ENCODE results near the gene RAP1GAP2. TPM values are rescaled to one million over a fixed set of nuclear protein-coding genes. Genes with fewer than 3 reads are reported as not detected.

Gene RAP1GAP2
- polyA plus RNA-seq, 3 donors = 1.5 to 48.4 (median 6.1) TPM

DNA sequence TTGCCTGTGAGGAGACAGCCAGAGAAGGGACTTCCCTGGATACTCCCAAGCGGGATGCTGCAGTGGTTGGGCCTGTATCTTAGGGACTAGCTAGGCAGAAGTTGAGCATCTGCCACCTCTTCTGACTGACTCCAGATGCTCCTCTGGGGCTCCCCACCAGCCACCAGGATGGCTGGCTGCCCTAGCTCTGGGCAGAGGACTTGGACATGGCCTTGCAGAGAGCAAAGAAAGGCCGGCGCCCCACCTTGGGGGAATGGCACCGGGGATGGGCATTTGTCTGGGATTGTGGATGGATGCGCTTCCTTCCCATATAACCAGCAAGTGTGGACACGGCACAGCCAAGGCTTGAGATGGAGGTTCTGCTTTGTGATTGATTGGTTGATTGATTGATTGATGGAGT is 198.2 kb downstream of the RAP1GAP2 start:
- Mint-ChIP-seq H3K4me3 (no peak overlapping the region), H3K9me3 (peaks cover 0 to 3% (median 0%) of the 10 kb centered on the region in 7 donors), H3K4me1 (peaks cover 10% of the 10 kb centered on the region), H3K27me3 (ENCODE audit: low read depth in 3 of 3) (peaks cover 0 to 1% (median 1%) of the 10 kb centered on the region in 3 donors), H3K27ac (peak overlapping the region in 1 of 7 donors; percentile 30), H3K36me3 (peaks cover 81 to 95% of the 10 kb centered on the region in 2 donors)
- H3K9ac ChIP-seq (ENCODE audit: insufficient read depth, low read length, poor library complexity, severe bottlenecking) = no peak overlapping the region
- no peak overlapping the region for H2AFZ ChIP-seq (ENCODE audit: insufficient read depth, low read depth, low read length, poor library complexity, severe bottlenecking)
- intact Hi-C loops (cut with micrococcal nuclease) = no loop called here
- peaks cover 50% of the 10 kb centered on the region for H4K20me1 ChIP-seq (ENCODE audit: insufficient read depth, low read length)
- H3K4me3 ChIP-seq (replicated peaks in 1 of 3; ENCODE audit: low read depth in 2 of 3, low read length in 3 of 3) = no peak overlapping the region
- no peak overlapping the region for H3K4me2 ChIP-seq (replicated peaks; ENCODE audit: extremely low read depth, low read length, poor library complexity, severe bottlenecking)
- H3K27me3 ChIP-seq (ENCODE audit: control insufficient read depth in 2 of 2, insufficient read depth in 2 of 2, low read length in 2 of 2) = no peaks in the 10 kb centered on the region
- no peak overlapping the region for H3K27ac ChIP-seq (ENCODE audit: low read depth in 1 of 2, low read length in 2 of 2)
- H3K4me1 ChIP-seq (ENCODE audit: control insufficient read depth in 1 of 2, insufficient read depth in 2 of 2, low read length in 2 of 2) = peaks cover 11 to 12% of the 10 kb centered on the region in 2 donors
- no peaks in the 10 kb centered on the region for H3K79me2 ChIP-seq (ENCODE audit: insufficient read depth, low read length)
- TF ChIP-seq, protein P1, sequence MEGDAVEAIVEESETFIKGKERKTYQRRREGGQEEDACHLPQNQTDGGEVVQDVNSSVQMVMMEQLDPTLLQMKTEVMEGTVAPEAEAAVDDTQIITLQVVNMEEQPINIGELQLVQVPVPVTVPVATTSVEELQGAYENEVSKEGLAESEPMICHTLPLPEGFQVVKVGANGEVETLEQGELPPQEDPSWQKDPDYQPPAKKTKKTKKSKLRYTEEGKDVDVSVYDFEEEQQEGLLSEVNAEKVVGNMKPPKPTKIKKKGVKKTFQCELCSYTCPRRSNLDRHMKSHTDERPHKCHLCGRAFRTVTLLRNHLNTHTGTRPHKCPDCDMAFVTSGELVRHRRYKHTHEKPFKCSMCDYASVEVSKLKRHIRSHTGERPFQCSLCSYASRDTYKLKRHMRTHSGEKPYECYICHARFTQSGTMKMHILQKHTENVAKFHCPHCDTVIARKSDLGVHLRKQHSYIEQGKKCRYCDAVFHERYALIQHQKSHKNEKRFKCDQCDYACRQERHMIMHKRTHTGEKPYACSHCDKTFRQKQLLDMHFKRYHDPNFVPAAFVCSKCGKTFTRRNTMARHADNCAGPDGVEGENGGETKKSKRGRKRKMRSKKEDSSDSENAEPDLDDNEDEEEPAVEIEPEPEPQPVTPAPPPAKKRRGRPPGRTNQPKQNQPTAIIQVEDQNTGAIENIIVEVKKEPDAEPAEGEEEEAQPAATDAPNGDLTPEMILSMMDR (IDR thresholded peaks at IDR 0.05) = no peak
- DNase-seq = no peak
- no peaks in the 10 kb centered on the region for H3K9me3 ChIP-seq (replicated peaks in 1 of 2; ENCODE audit: control insufficient read depth in 1 of 2, insufficient read depth in 1 of 2, low read length in 2 of 2)
- 100% methylated on average over 3 of the region's 6 CpGs for WGBS (ENCODE audit: insufficient coverage)
- H3K36me3 ChIP-seq (replicated peaks in 1 of 2; ENCODE audit: control insufficient read depth in 1 of 2, insufficient read depth in 2 of 2, low read length in 2 of 2) = peaks cover 74 to 85% of the 10 kb centered on the region in 2 donors

DNA sequence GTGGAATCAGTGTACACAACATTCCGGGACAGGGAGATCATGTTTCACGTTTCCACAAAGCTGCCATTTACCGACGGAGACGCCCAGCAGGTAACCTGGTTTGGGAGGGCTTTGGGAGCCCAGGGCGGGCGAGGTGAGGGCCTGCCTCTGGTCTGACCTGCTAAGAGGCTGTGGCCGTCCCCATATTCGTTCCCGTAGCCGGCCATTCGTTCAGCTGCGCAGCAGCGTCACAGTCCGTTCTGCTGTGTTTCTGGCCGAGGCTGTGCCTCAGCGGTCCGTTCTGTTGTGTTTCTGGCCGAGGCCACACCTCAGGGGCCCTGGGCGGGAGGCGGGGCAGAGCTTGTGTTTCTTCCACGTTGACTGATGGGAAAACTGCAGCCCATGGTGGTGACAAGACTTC is 199.1 kb downstream of the RAP1GAP2 start:
- H2AFZ ChIP-seq (ENCODE audit: insufficient read depth, low read depth, low read length, poor library complexity, severe bottlenecking) = no peak overlapping the region
- intact Hi-C loops (cut with micrococcal nuclease) = no loop called here
- DNase-seq = no peak
- no peak overlapping the region for H3K4me3 Mint-ChIP-seq
- TF ChIP-seq, protein P1 (IDR thresholded peaks at IDR 0.05) = no peak
- no peak overlapping the region for H3K9ac ChIP-seq (ENCODE audit: insufficient read depth, low read length, poor library complexity, severe bottlenecking)
- no peak overlapping the region for H3K27ac ChIP-seq (ENCODE audit: low read depth in 1 of 2, low read length in 2 of 2)
- peaks cover 0 to 3% (median 0%) of the 10 kb centered on the region in 7 donors for H3K9me3 Mint-ChIP-seq
- no peaks in the 10 kb centered on the region for H3K27me3 ChIP-seq (ENCODE audit: control insufficient read depth in 2 of 2, insufficient read depth in 2 of 2, low read length in 2 of 2)
- peaks cover 7% of the 10 kb centered on the region for H3K4me1 Mint-ChIP-seq
- peaks cover 6% of the 10 kb centered on the region in 2 donors for H3K4me1 ChIP-seq (ENCODE audit: control insufficient read depth in 1 of 2, insufficient read depth in 2 of 2, low read length in 2 of 2)
- WGBS (ENCODE audit: insufficient coverage) = 96% methylated on average over 22 of the region's 22 CpGs
- H4K20me1 ChIP-seq (ENCODE audit: insufficient read depth, low read length) = peaks cover 49% of the 10 kb centered on the region
- no peaks in the 10 kb centered on the region for H3K79me2 ChIP-seq (ENCODE audit: insufficient read depth, low read length)
- H3K36me3 Mint-ChIP-seq = peaks cover 79 to 97% of the 10 kb centered on the region in 2 donors
- no peak overlapping the region for H3K4me2 ChIP-seq (replicated peaks; ENCODE audit: extremely low read depth, low read length, poor library complexity, severe bottlenecking)
- H3K4me3 ChIP-seq (replicated peaks in 1 of 3; ENCODE audit: low read depth in 2 of 3, low read length in 3 of 3) = no peak overlapping the region
- peak overlapping the region in 2 of 7 donors; percentile 23 to 32 for H3K27ac Mint-ChIP-seq
- peaks cover 81 to 94% of the 10 kb centered on the region in 2 donors for H3K36me3 ChIP-seq (replicated peaks in 1 of 2; ENCODE audit: control insufficient read depth in 1 of 2, insufficient read depth in 2 of 2, low read length in 2 of 2)
- H3K27me3 Mint-ChIP-seq (ENCODE audit: low read depth in 3 of 3) = peaks cover 0 to 1% (median 1%) of the 10 kb centered on the region in 3 donors
- H3K9me3 ChIP-seq (replicated peaks in 1 of 2; ENCODE audit: control insufficient read depth in 1 of 2, insufficient read depth in 1 of 2, low read length in 2 of 2) = no peaks in the 10 kb centered on the region

All from CD14-positive monocyte (primary cell).